ENCODE results near the gene WNT10A.

GRCh38 chr2:218889937-218890336 is 9.3 kb downstream of the WNT10A start:
- TF ChIP-seq ZNF19 (tag by site-specific recombination; IDR thresholded peaks at IDR 0.05; ENCODE audit: low read depth) (no peak), ZBTB44 (tag by site-specific recombination; IDR thresholded peaks at IDR 0.05) (no peak), ZBTB17 (tag by site-specific recombination; IDR thresholded peaks at IDR 0.05) (no peak), ZBTB26 (tag by site-specific recombination; optimal IDR thresholded peaks at IDR 0.05) (no peak), ZNF133 (tag by site-specific recombination; IDR thresholded peaks at IDR 0.05) (no peak), OVOL3 (tag by site-specific recombination; IDR thresholded peaks at IDR 0.05) (no peak)
- TF ChIP-seq, protein P1, sequence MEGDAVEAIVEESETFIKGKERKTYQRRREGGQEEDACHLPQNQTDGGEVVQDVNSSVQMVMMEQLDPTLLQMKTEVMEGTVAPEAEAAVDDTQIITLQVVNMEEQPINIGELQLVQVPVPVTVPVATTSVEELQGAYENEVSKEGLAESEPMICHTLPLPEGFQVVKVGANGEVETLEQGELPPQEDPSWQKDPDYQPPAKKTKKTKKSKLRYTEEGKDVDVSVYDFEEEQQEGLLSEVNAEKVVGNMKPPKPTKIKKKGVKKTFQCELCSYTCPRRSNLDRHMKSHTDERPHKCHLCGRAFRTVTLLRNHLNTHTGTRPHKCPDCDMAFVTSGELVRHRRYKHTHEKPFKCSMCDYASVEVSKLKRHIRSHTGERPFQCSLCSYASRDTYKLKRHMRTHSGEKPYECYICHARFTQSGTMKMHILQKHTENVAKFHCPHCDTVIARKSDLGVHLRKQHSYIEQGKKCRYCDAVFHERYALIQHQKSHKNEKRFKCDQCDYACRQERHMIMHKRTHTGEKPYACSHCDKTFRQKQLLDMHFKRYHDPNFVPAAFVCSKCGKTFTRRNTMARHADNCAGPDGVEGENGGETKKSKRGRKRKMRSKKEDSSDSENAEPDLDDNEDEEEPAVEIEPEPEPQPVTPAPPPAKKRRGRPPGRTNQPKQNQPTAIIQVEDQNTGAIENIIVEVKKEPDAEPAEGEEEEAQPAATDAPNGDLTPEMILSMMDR (tag by site-specific recombination; IDR thresholded peaks at IDR 0.05) = no peak
